LNCAP (cell line): ENCODE measurements around the gene CNTNAP1.

Experiments used
- CTCF ChIP-seq: fragments of 450-650 bp; IDR thresholded peaks from 2 replicates; pipeline ENCODE4 v1.5.1; 2017; ENCODE audit warnings: mild to moderate bottlenecking

Gene CNTNAP1

GRCh38 chr17:42684929-42685556 is 2.7 kb downstream of the CNTNAP1 start:
- no peak for TF ChIP-seq CTCF

- TF ChIP-seq CTCF = no peak
These were observed 3.5 kb downstream of the CNTNAP1 start for GRCh38 chr17:42685831-42686230.

GRCh38 chr17:42686520-42687128 is 4.3 kb downstream of the CNTNAP1 start:
- no peak for TF ChIP-seq CTCF

- TF ChIP-seq CTCF = no peak
These were observed 5.5 kb downstream of the CNTNAP1 start for GRCh38 chr17:42687707-42688320.

DNA sequence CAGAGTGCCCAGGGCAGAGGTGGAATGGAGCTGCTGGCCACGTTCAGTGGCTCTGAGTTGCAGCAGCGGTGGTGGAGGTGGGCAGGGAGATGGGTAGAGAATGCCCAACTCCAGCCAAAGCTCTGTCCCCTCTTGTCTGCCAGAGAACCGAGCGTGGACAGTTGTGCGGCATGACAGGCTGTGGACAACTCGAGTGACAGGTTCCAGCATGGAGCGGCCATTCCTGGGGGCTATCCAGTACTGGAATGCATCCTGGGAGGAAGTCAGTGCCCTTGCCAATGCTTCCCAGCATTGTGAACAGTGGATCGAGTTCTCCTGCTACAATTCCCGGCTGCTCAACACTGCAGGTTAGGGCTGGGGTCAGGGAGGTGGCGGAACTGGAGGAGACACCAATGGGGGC is 8.3 kb downstream of the CNTNAP1 start:
- TF ChIP-seq CTCF = no peak

DNA sequence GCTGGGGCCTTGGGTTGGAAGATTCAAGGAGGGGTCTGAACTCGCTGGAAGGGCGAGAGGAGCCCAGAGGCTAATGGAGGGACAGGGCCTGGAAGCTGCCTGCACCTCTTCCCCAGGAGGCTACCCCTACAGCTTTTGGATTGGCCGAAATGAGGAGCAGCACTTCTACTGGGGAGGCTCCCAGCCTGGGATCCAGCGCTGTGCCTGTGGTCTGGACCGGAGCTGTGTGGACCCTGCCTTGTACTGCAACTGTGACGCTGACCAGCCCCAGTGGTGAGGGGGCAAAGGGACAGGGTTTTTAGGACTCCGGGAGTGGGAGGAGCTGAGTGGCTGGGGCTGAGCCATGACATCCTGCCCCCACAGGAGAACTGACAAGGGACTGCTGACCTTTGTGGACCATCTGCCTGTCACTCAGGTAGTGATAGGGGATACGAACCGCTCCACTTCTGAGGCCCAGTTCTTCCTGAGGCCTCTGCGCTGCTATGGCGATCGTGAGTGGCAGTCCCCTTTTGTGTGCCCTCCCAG is 8.8 kb downstream of the CNTNAP1 start:
- no peak for TF ChIP-seq CTCF

- TF ChIP-seq CTCF = no peak
These were observed 10.2 kb downstream of the CNTNAP1 start for GRCh38 chr17:42692489-42692888.
